CD4-positive, alpha-beta memory T cell (primary cell): ENCODE results near the gene RFFL. TPM values are rescaled to one million over a fixed set of nuclear protein-coding genes. Genes with fewer than 3 reads are reported as not detected.
"Not testable (repeated sequence)": the region's sequence is repeated elsewhere in the genome, so short reads cannot be mapped to it uniquely, and the experiment has no call there.

Source experiments
- CTCF ChIA-PET: fragments of 350-600 bp; sonication (Branson Sonifier 250); formaldehyde crosslinking; loops from one replicate; lab custom pipeline; 2021; ENCODE audit warnings: inconsistent platforms; ENCODE audit not compliant: partially characterized antibody; lab: Charles Lee
- POLR2A ChIA-PET: fragments of 350-600 bp; sonication (Branson Sonifier 250); formaldehyde crosslinking; loops from one replicate; lab custom pipeline; 2021; ENCODE audit not compliant: partially characterized antibody; lab: Charles Lee
- DNase-seq, 5 donors: peaks; one replicate each; pipeline versions ENCODE4 v3.0.0 to v3.0.0-alpha.2; 2020 to 2022; ENCODE audit warnings: mixed read lengths in 1 of 5
- H3K27ac ChIP-seq: one replicate; pipeline ENCODE4 v1.7.0; 2013; ENCODE audit warnings: low read depth, low read length
- H3K27me3 ChIP-seq: 2 replicates; pipeline ENCODE4 v1.7.0; 2013; ENCODE audit warnings: mild to moderate bottlenecking, low read length, moderate library complexity; ENCODE audit not compliant: insufficient read depth
- H3K36me3 ChIP-seq: 2 replicates; pipeline ENCODE4 v1.7.0; 2013; ENCODE audit warnings: mild to moderate bottlenecking, low read length, moderate library complexity; ENCODE audit not compliant: insufficient read depth
- H3K4me1 ChIP-seq: 2 replicates; pipeline ENCODE4 v1.7.0; 2013; ENCODE audit warnings: mild to moderate bottlenecking, low read length, moderate library complexity; ENCODE audit not compliant: insufficient read depth
- H3K4me3 ChIP-seq, 2 donors: one replicate each; pipeline ENCODE4 v1.7.0; 2013; ENCODE audit warnings: low read length in 2 of 2, mild to moderate bottlenecking in 1 of 2
- H3K9me3 ChIP-seq, 2 donors: one replicate each; pipeline ENCODE4 v1.7.0; 2013; ENCODE audit warnings: low read length in 2 of 2, control low read depth in 1 of 2; ENCODE audit not compliant: control insufficient read depth in 1 of 2
- H3K27ac Mint-ChIP-seq, 7 donors: one replicate each; pipeline ENCODE4 v1.8.0; 2020 to 2021; ENCODE audit warnings: mixed read lengths in 7 of 7, mild to moderate bottlenecking in 6 of 7, inconsistent platforms in 3 of 7, moderate library complexity in 3 of 7
- H3K27me3 Mint-ChIP-seq, 2 donors: one replicate each; pipeline ENCODE4 v1.8.0; 2020 to 2021; ENCODE audit warnings: mixed read lengths in 2 of 2
- H3K36me3 Mint-ChIP-seq, 2 donors: one replicate each; pipeline ENCODE4 v1.8.0; 2020 to 2021; ENCODE audit warnings: mixed read lengths in 2 of 2, inconsistent platforms in 1 of 2, mild to moderate bottlenecking in 1 of 2
- H3K4me1 Mint-ChIP-seq, 4 donors: one replicate each; pipeline ENCODE4 v1.8.0; 2020 to 2021; ENCODE audit warnings: mixed read lengths in 4 of 4, mild to moderate bottlenecking in 1 of 4
- H3K4me3 Mint-ChIP-seq, 8 donors: one replicate each; pipeline ENCODE4 v1.8.0; 2020 to 2021; ENCODE audit warnings: mixed read lengths in 8 of 8, mild to moderate bottlenecking in 7 of 8, moderate library complexity in 6 of 8, inconsistent platforms in 3 of 8
- H3K9me3 Mint-ChIP-seq, 8 donors: one replicate each; pipeline ENCODE4 v1.8.0; 2020 to 2021; ENCODE audit warnings: mixed read lengths in 8 of 8, mild to moderate bottlenecking in 5 of 8, inconsistent platforms in 3 of 8, moderate library complexity in 1 of 8
- intact Hi-C: fragments of 100-400 bp; cut with micrococcal nuclease; formaldehyde crosslinking; loops from one replicate; pipeline ENCODE4 v1.15.1; 2023
- polyA plus RNA-seq, 2 donors: library from polyadenylated mRNA; unstranded; fragments of 300-500 nt; fragmentation: Illumina TruSeq; gene quantifications; one replicate each; pipeline ENCODE4 v1.2.3, GENCODE V29; 2021
- total RNA-seq, 2 experiments: library from RNA; stranded (reverse); gene quantifications; one replicate each; pipeline ENCODE4 v1.2.3, GENCODE V29; 2021

The RFFL gene
- total and polyA plus RNA-seq, 4 experiments from 2014 or later: 48.3 to 82.3 (median 61.6) TPM

- Histone ChIP-seq H3K36me3 (no peaks in the 10 kb centered on the region), H3K27me3 (no peaks in the 10 kb centered on the region), H3K4me1 (peaks cover 31% of the 10 kb centered on the region), H3K9me3 (no peaks in the 10 kb centered on the region), H3K27ac (no peak overlapping the region), H3K4me3 (no peak overlapping the region)
- no peak for DNase-seq
- Mint-ChIP-seq H3K4me3 (no peak overlapping the region), H3K4me1 (peaks cover 30 to 42% (median 36%) of the 10 kb centered on the region in 4 donors), H3K27me3 (no peaks in the 10 kb centered on the region), H3K36me3 (peaks cover 21 to 37% of the 10 kb centered on the region in 2 donors), H3K9me3 (no peaks in the 10 kb centered on the region), H3K27ac (peak overlapping the region; percentile 0 to 88 (median 70))
- intact Hi-C loops: no loop called here
- POLR2A ChIA-PET: interaction anchor here (1.1 to 1.2 kb wide), 2 partner anchors 25 to 35 kb away, joined by 3 to 4 read pairs; partner anchors contain the start of gene RFFL
- CTCF ChIA-PET: interaction anchor here (1.0 to 1.2 kb wide), 3 partner anchors 10 to 58 kb away, joined by 3 to 6 read pairs (median 5); partner anchors contain the start of gene RFFL
Measured at GRCh38 chr17:35028531-35029262, 34.8 kb downstream of the RFFL start.

GRCh38 chr17:35028097-35028496 lies 35.4 kb downstream of the RFFL start:
- not testable (repeated sequence) for H3K4me3 Mint-ChIP-seq

GRCh38 chr17:35025541-35025940 lies 38.0 kb downstream of the RFFL start:
- Histone ChIP-seq H3K4me3 (no peak overlapping the region), H3K4me1 (peaks cover 50% of the 10 kb centered on the region), H3K36me3 (peaks cover 5% of the 10 kb centered on the region), H3K27me3 (no peaks in the 10 kb centered on the region), H3K9me3 (no peaks in the 10 kb centered on the region), H3K27ac (no peak overlapping the region)
- Mint-ChIP-seq H3K4me1 (peaks cover 44 to 56% (median 48%) of the 10 kb centered on the region in 4 donors), H3K36me3 (peaks cover 12 to 38% of the 10 kb centered on the region in 2 donors), H3K9me3 (no peaks in the 10 kb centered on the region), H3K4me3 (no peak overlapping the region), H3K27ac (peak overlapping the region; percentile 15 to 97 (median 68)), H3K27me3 (no peaks in the 10 kb centered on the region)
- CTCF ChIA-PET: interaction anchor here (1.0 to 2.1 kb wide), 2 partner anchors 17 to 38 kb away, joined by 5 to 8 read pairs; partner anchors contain the start of gene RFFL
- POLR2A ChIA-PET: interaction anchor here (0.8 to 3.2 kb wide), 6 partner anchors 9 to 64 kb away, joined by 3 to 15 read pairs (median 4); partner anchors contain the start of gene RFFL
- no peak for DNase-seq
- intact Hi-C loops: no loop called here

More at GRCh38 chr17:35028097-35028496, 35.4 kb downstream of the RFFL start:
- H3K4me1 Mint-ChIP-seq: peaks cover 36 to 42% (median 39%) of the 10 kb centered on the region in 4 donors
- H3K27me3 ChIP-seq, H3K36me3 ChIP-seq, H3K4me3 ChIP-seq, intact Hi-C loops, H3K9me3 ChIP-seq, H3K27me3 Mint-ChIP-seq, H3K27ac ChIP-seq, H3K9me3 Mint-ChIP-seq, DNase-seq: not testable (repeated sequence)
- ChIA-PET CTCF (interaction anchor here (0.7 to 1.2 kb wide), 4 partner anchors 9 to 59 kb away, joined by 3 to 6 read pairs (median 4); partner anchors contain the start of gene RFFL), POLR2A (interaction anchor here (1.1 kb wide), 1 partner anchor 26 kb away, joined by 3 read pairs; no protein-coding TSS in a partner anchor)
- H3K36me3 Mint-ChIP-seq: peaks cover 20 to 38% of the 10 kb centered on the region in 2 donors
- H3K4me1 ChIP-seq: peaks cover 33% of the 10 kb centered on the region
- peak overlapping the region in 6 of 7 donors; percentile 0 to 82 (median 62) for H3K27ac Mint-ChIP-seq

GRCh38 chr17:35023538-35023937 lies 40.0 kb downstream of the RFFL start:
- no peaks in the 10 kb centered on the region for H3K9me3 ChIP-seq
- H3K9me3 Mint-ChIP-seq: no peaks in the 10 kb centered on the region
- peak overlapping the region in 6 of 8 donors; percentile 50 to 76 (median 64) for H3K4me3 Mint-ChIP-seq
- peaks cover 25 to 49% of the 10 kb centered on the region in 2 donors for H3K36me3 Mint-ChIP-seq
- CTCF ChIA-PET: interaction anchor here (1.0 to 3.3 kb wide), 14 partner anchors 11 to 96 kb away, joined by 3 to 79 read pairs (median 8); partner anchors contain the start of genes RAD51D and RFFL
- intact Hi-C loops: loop anchor here (1.0 to 2.0 kb wide), 3 partner anchors 13 to 27 kb away; no protein-coding TSS in a partner anchor
- H3K36me3 ChIP-seq: peaks cover 15% of the 10 kb centered on the region
- DNase-seq: no peak
- no peaks in the 10 kb centered on the region for H3K27me3 ChIP-seq
- peaks cover 44 to 66% (median 53%) of the 10 kb centered on the region in 4 donors for H3K4me1 Mint-ChIP-seq
- no peaks in the 10 kb centered on the region for H3K27me3 Mint-ChIP-seq
- no peak overlapping the region for H3K4me3 ChIP-seq
- H3K27ac Mint-ChIP-seq: peak overlapping the region; percentile 74 to 97 (median 96)
- POLR2A ChIA-PET: interaction anchor here (0.9 to 4.5 kb wide), 22 partner anchors 9 to 555 kb away, joined by 3 to 107 read pairs (median 5); partner anchors contain the start of genes CCT6B, NLE1, PEX12 and RFFL
- peaks cover 46% of the 10 kb centered on the region for H3K4me1 ChIP-seq
- H3K27ac ChIP-seq: peak overlapping the region; percentile 66

- Mint-ChIP-seq H3K4me1 (peaks cover 45 to 70% (median 58%) of the 10 kb centered on the region in 4 donors), H3K9me3 (no peaks in the 10 kb centered on the region), H3K27ac (peak overlapping the region; percentile 92 to 98 (median 96)), H3K36me3 (peaks cover 33 to 58% of the 10 kb centered on the region in 2 donors), H3K4me3 (peak overlapping the region; percentile 57 to 76 (median 66)), H3K27me3 (no peaks in the 10 kb centered on the region)
- Histone ChIP-seq H3K27ac (peak overlapping the region; percentile 66), H3K9me3 (no peaks in the 10 kb centered on the region), H3K27me3 (no peaks in the 10 kb centered on the region), H3K36me3 (peaks cover 19% of the 10 kb centered on the region), H3K4me1 (peaks cover 42% of the 10 kb centered on the region), H3K4me3 (no peak overlapping the region)
- ChIA-PET CTCF (interaction anchor here (1.0 to 3.3 kb wide), 21 partner anchors 8 to 384 kb away, joined by 3 to 79 read pairs (median 4); partner anchors contain the start of genes RAD51D and RFFL), POLR2A (interaction anchor here (0.6 to 4.5 kb wide), 32 partner anchors 8 to 556 kb away, joined by 3 to 107 read pairs (median 5); partner anchors contain the start of genes CCT6B, FNDC8, NLE1 and PEX12)
- intact Hi-C loops: loop anchor here (1.0 to 2.0 kb wide), 5 partner anchors 14 to 67 kb away; partner anchors contain the start of gene RFFL
- DNase-seq: peak; percentile 59 to 84 (median 62)
Measured at GRCh38 chr17:35022536-35023063, 40.9 kb downstream of the RFFL start.

GRCh38 chr17:35021520-35022380 lies 41.8 kb downstream of the RFFL start:
- CTCF ChIA-PET: interaction anchor here (1.0 to 3.3 kb wide), 17 partner anchors 7 to 384 kb away, joined by 3 to 79 read pairs (median 4); partner anchors contain the start of genes RAD51D and RFFL
- H3K36me3 ChIP-seq: peaks cover 27% of the 10 kb centered on the region
- no peaks in the 10 kb centered on the region for H3K27me3 ChIP-seq
- H3K9me3 ChIP-seq: no peaks in the 10 kb centered on the region
- Mint-ChIP-seq H3K36me3 (peaks cover 41 to 64% of the 10 kb centered on the region in 2 donors), H3K27ac (peak overlapping the region; percentile 89 to 97 (median 96)), H3K27me3 (no peaks in the 10 kb centered on the region), H3K4me1 (peaks cover 45 to 75% (median 59%) of the 10 kb centered on the region in 4 donors), H3K4me3 (peak overlapping the region in 6 of 8 donors; percentile 2 to 76 (median 54)), H3K9me3 (no peaks in the 10 kb centered on the region)
- no peak for DNase-seq
- H3K27ac ChIP-seq: peak overlapping the region; percentile 66
- intact Hi-C loops: loop anchor here (1.0 to 2.0 kb wide), 4 partner anchors 15 to 68 kb away; partner anchors contain the start of gene RFFL
- peaks cover 42% of the 10 kb centered on the region for H3K4me1 ChIP-seq
- no peak overlapping the region for H3K4me3 ChIP-seq
- POLR2A ChIA-PET: interaction anchor here (1.0 to 4.5 kb wide), 25 partner anchors 8 to 557 kb away, joined by 3 to 107 read pairs (median 7); partner anchors contain the start of genes CCT6B, LIG3, NLE1 and PEX12
